Measurements from ENCODE around the gene OLIG3.

Gene OLIG3

DNA sequence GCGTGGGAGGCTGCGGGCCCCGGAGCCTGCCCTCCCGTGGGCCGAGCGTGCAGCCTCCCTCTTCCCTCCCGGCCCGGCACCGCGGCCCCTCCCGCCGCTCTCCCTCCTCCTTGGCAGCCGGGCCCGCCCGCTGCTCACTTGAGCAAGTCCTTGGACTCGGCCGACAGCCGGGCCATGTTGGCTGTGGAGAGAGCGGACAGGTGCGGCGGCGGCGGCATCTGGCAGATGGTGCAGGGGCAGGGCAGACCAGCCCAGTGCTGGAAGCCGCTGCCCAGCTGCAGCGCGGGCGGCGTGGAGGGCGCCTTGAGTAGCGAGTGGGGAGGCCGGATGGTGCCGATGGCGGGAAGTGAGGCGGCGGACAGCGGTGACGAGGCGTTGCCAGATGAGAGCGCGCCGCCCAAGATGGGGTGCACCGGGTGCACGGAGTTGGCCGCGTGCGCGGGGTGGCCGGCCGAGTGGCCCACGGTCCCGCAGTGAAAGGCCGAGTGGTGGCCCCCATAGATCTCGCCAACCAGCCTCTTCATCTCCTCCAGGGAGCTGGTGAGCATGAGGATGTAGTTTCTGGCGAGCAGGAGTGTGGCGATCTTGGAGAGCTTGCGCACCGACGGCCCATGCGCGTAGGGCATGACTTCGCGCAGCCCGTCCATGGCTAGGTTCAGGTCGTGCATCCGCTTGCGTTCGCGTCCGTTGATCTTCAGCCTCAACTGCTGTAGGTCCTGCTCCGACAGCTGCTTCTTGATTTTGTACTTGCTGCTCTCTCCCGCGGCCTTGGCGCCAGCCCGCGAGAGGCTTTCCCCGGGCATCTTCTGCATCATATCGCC is 766 bp downstream of the OLIG3 start:
- Histone ChIP-seq H3K27ac (ENCODE audit: low read length) (no peak overlapping the region), H3K4me1 (ENCODE audit: control insufficient read depth, low read depth, low read length) (peaks cover 48% of the 10 kb centered on the region), H3K27me3 (ENCODE audit: control insufficient read depth, insufficient read depth, low read length) (peaks cover 100% of the 10 kb centered on the region), H3K9ac (ENCODE audit: low read length) (peak overlapping the region; percentile 12), H3K4me3 (ENCODE audit: low read length) (peak overlapping the region; percentile 65), H3K9me3 (ENCODE audit: control insufficient read depth, low read depth, low read length) (no peaks in the 10 kb centered on the region), H3K36me3 (ENCODE audit: control insufficient read depth, low read depth, low read length) (no peaks in the 10 kb centered on the region)

DNA sequence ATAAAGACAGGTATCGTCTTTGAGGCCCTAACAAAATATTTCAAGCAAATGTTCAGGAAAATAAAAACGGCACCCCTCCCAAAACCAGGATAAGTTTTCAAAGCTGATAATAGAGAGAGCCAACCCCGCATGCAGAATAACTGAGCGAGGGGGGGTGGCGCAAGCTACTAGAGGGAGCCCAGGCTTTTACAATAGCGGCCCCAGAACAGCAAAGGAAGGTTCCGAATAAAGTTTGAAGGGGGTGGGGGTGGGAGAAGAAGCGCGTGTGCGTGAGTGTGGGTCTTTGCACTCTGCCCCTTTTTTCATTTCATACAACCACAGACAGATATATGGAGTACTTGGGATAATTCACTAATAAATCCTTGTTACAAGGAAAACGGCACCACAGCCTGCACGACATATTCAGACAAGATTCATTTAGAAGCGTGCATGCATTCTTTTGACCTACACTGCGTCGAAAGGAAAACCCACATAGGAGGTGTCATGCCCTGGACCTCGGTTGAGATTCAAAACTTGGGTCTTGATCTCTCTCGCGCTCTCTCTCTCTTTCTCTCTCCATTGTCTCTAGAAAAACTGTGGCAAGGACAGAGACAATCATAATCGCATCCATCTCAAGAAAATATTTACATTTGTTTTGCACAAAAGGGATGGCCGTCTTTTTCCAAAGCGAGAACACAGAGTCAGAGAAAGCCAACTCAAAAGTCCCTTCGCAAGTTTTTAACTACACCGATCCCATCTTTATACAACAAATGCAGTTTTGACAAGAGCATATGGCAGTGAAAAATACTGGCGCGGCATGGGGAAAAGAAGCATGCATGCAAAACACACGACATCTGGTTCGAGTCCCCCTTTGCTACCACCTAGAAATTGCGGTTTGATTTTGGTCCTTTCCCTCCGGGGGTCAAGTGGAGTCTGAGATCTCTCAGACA is 1.6 kb downstream of the OLIG3 start:
- peak overlapping the region; percentile 65 for H3K4me3 ChIP-seq (ENCODE audit: low read length)
- H3K27me3 ChIP-seq (ENCODE audit: control insufficient read depth, insufficient read depth, low read length): peaks cover 100% of the 10 kb centered on the region
- H3K9ac ChIP-seq (ENCODE audit: low read length): no peak overlapping the region
- no peaks in the 10 kb centered on the region for H3K36me3 ChIP-seq (ENCODE audit: control insufficient read depth, low read depth, low read length)
- no peaks in the 10 kb centered on the region for H3K9me3 ChIP-seq (ENCODE audit: control insufficient read depth, low read depth, low read length)
- no peak overlapping the region for H3K27ac ChIP-seq (ENCODE audit: low read length)
- H3K4me1 ChIP-seq (ENCODE audit: control insufficient read depth, low read depth, low read length): peaks cover 49% of the 10 kb centered on the region

DNA sequence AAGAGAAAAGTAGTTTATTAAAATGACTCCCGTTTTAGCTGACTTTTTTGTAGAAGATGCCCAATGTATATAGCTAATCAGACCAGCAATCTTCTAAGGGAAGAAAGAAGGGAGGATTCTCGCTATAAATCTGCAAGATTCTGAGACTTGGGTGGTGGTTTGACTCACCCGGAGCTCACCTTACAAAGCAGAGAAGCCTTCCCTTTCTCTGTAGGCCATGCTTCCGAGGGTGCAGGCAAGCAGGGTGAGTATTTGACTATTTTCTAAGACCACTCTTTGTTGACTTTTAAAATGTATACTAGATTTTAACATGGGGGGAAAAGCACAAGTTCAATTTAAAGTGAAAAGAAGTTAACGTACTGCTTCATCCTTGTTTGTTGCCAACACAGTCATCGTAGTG is 2.7 kb downstream of the OLIG3 start:
- Histone ChIP-seq H3K9ac (ENCODE audit: low read length) (no peak overlapping the region), H3K27ac (ENCODE audit: low read length) (no peak overlapping the region), H3K36me3 (ENCODE audit: control insufficient read depth, low read depth, low read length) (no peaks in the 10 kb centered on the region), H3K4me3 (ENCODE audit: low read length) (peak overlapping the region; percentile 19), H3K27me3 (ENCODE audit: control insufficient read depth, insufficient read depth, low read length) (peaks cover 100% of the 10 kb centered on the region), H3K9me3 (ENCODE audit: control insufficient read depth, low read depth, low read length) (no peaks in the 10 kb centered on the region), H3K4me1 (ENCODE audit: control insufficient read depth, low read depth, low read length) (peaks cover 56% of the 10 kb centered on the region)

DNA sequence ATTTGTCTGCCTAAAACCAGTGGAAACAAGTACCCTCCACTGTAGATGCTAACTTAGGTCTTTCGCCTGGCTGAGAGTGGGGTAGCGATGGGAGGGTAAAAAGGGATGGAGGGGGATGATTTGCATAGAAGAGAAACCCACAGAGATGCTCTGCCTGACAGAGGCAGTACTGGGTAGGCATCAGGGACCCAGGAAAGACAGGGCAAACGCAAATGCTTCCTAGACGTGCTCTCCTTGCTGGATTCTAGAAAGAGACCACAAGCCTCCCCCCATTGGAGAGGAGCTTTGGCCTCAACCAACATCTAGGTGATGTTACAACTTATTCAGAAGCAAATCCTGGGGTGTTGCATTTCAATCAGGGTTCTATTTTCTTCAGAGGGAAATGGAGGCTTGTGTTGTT is 3.2 kb downstream of the OLIG3 start:
- no peaks in the 10 kb centered on the region for H3K9me3 ChIP-seq (ENCODE audit: control insufficient read depth, low read depth, low read length)
- peak overlapping the region; percentile 19 for H3K4me3 ChIP-seq (ENCODE audit: low read length)
- H3K4me1 ChIP-seq (ENCODE audit: control insufficient read depth, low read depth, low read length): peaks cover 56% of the 10 kb centered on the region
- no peak overlapping the region for H3K9ac ChIP-seq (ENCODE audit: low read length)
- no peak overlapping the region for H3K27ac ChIP-seq (ENCODE audit: low read length)
- H3K36me3 ChIP-seq (ENCODE audit: control insufficient read depth, low read depth, low read length): no peaks in the 10 kb centered on the region
- H3K27me3 ChIP-seq (ENCODE audit: control insufficient read depth, insufficient read depth, low read length): peaks cover 100% of the 10 kb centered on the region

DNA sequence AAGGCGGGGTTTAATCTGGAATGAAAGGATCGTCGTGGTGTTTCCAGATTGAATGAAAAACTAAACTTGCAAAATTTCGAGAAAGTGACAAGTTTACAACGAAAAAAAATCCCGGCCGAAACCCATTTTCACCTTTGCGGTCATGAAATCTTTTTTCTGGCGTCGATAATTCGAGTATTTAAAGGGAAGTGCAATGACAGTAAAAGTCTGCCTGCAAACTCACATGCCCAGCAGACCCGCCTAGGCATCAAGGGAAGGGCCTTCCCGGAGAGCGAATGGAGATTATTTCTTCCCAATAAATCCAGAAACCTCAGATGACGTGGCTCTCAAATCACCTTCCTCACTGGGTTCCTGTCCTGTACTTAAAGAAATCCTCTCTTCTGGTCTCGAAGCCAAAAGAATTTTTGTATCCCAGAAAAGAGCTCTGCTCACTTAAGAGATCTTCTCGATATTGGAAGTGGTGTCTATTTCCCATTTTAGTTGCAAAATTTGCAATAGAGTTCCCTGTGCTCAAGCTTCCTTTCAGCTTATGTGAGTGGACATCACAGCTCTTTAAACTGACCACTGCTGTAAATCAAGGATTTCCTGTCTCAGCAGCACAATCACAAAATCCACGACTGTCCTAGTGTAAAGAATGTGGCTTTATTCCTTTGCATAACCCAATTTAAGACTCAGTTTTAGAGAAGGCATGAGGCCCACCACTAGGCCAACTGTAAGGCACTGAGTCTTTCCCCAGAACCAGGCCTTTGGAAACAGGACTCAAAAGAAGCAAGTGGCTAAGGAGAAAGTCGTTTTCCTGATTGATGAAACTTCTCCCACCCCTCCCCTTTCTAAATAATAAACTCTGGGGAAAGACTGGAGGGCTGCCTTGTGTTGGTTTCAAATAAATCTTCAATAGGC is 3.9 kb downstream of the OLIG3 start:
- Histone ChIP-seq H3K27ac (ENCODE audit: low read length) (no peak overlapping the region), H3K4me1 (ENCODE audit: control insufficient read depth, low read depth, low read length) (peaks cover 53% of the 10 kb centered on the region), H3K36me3 (ENCODE audit: control insufficient read depth, low read depth, low read length) (no peaks in the 10 kb centered on the region), H3K4me3 (ENCODE audit: low read length) (peak overlapping the region; percentile 64), H3K9ac (ENCODE audit: low read length) (no peak overlapping the region), H3K27me3 (ENCODE audit: control insufficient read depth, insufficient read depth, low read length) (peaks cover 100% of the 10 kb centered on the region), H3K9me3 (ENCODE audit: control insufficient read depth, low read depth, low read length) (no peaks in the 10 kb centered on the region)

DNA sequence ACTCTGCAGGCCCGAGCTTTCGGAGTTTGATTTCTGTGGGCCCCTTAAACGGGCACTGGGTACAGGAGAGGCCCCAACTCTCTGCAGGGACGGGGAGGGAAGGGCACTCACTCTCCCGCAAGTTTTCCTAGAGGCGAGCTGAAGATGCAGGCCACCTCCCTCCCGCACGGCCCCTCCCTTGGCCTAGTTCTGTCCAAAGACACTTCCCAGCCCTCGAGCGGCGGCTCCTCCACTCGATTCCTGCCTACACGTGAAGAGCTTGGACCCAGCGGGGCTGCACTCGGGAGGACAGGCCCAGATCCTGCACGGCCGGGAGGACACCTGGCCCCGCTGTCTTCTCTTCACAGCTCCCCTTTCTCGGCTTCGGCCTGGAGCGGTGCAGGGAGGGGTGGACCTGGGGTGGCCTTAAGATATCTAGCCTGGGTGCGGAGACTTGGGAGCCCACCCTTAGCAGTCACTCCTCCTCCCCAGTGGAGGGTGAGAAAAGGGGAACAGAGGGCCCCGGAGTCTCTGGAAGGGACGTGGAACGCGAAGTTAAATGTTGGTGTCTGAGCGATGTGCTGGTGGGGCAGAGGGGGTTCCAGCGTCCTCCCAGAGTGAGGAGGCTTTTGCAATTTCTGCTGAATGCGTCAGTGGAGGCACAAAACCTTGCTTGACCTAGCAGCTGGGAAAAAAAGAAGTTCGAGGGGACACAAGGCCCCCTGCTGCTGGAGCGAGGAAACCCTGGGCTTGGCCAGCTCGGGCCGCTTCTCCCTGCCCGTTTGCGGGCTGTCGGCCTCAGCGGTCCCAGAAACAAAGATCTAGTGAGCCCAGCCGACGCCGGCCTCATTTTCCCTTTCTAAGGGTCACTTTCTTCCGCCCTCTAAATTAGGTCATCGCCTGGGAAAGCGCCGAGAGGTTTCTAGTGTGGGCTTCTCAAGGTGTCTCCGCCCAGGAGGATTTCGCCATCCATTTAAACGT is 4.9 kb downstream of the OLIG3 start:
- Histone ChIP-seq H3K4me1 (ENCODE audit: control insufficient read depth, low read depth, low read length) (peaks cover 47% of the 10 kb centered on the region), H3K4me3 (ENCODE audit: low read length) (peak overlapping the region; percentile 64), H3K36me3 (ENCODE audit: control insufficient read depth, low read depth, low read length) (no peaks in the 10 kb centered on the region), H3K27me3 (ENCODE audit: control insufficient read depth, insufficient read depth, low read length) (peaks cover 100% of the 10 kb centered on the region), H3K9me3 (ENCODE audit: control insufficient read depth, low read depth, low read length) (no peaks in the 10 kb centered on the region), H3K9ac (ENCODE audit: low read length) (no peak overlapping the region), H3K27ac (ENCODE audit: low read length) (no peak overlapping the region)

DNA sequence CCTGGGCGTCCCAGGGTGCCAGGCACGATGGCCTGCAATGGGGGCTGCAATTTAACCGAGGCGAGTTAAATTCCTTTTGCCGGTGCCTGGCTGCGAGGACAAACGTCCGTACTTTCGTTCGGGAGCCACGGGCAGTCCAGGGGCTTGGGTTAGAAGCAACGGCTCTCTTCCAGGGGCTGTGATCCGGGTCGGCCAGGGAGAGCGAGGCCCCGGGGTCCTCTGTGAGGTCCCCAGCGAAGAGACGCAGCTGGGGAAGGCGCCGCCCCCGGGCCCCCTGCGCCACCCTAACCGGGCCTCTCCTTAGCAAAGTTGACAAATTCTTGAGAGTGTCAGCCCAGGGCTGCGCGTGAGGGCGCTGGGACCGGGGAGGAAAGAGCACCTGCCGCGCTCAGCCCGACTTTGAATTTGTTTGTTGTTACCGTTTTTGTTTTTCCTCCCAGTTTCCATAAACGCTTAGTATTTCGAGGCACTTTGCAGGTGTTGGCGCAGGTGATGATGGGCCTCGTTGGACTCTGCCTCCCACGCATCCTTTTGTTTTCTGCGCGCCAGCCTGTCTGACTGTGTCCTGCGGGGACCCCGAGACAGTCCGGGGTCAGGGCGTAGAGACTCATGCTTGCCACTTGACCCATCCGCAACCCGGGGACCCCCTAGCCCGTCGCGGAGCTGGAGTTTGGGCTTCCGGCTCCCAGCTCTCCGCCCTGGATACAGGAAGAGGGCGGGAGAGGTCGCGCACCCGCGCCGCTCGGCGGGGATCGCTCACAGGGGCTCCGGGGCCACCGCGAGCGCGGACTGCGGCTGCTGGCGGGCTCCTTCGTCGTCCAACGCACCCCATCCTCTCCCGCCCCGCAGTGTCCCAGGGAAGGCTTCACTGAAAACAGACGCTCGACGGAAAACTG is 5.8 kb downstream of the OLIG3 start:
- Histone ChIP-seq H3K27me3 (ENCODE audit: control insufficient read depth, insufficient read depth, low read length) (peaks cover 100% of the 10 kb centered on the region), H3K4me1 (ENCODE audit: control insufficient read depth, low read depth, low read length) (peaks cover 47% of the 10 kb centered on the region), H3K9me3 (ENCODE audit: control insufficient read depth, low read depth, low read length) (no peaks in the 10 kb centered on the region), H3K9ac (ENCODE audit: low read length) (no peak overlapping the region), H3K4me3 (ENCODE audit: low read length) (peak overlapping the region; percentile 64), H3K36me3 (ENCODE audit: control insufficient read depth, low read depth, low read length) (no peaks in the 10 kb centered on the region), H3K27ac (ENCODE audit: low read length) (no peak overlapping the region)

DNA sequence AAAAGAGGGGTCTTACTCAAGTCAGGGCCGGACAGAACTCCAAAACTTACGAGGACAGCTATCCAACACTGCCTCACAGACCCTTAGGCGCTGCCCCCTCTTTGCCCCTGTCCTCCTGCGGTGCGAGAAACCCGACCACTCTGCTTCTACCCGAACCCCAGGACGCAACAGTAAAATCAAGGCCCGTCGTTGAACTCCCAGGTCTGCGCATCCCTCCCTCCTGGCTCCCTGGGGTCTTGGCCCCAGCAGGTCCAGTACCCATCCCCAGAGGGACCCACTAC is 6.4 kb downstream of the OLIG3 start:
- Histone ChIP-seq H3K27ac (ENCODE audit: low read length) (no peak overlapping the region), H3K9ac (ENCODE audit: low read length) (peak overlapping the region; percentile 15), H3K36me3 (ENCODE audit: control insufficient read depth, low read depth, low read length) (no peaks in the 10 kb centered on the region), H3K4me3 (ENCODE audit: low read length) (peak overlapping the region; percentile 64), H3K27me3 (ENCODE audit: control insufficient read depth, insufficient read depth, low read length) (peaks cover 98% of the 10 kb centered on the region), H3K9me3 (ENCODE audit: control insufficient read depth, low read depth, low read length) (no peaks in the 10 kb centered on the region), H3K4me1 (ENCODE audit: control insufficient read depth, low read depth, low read length) (peaks cover 44% of the 10 kb centered on the region)

DNA sequence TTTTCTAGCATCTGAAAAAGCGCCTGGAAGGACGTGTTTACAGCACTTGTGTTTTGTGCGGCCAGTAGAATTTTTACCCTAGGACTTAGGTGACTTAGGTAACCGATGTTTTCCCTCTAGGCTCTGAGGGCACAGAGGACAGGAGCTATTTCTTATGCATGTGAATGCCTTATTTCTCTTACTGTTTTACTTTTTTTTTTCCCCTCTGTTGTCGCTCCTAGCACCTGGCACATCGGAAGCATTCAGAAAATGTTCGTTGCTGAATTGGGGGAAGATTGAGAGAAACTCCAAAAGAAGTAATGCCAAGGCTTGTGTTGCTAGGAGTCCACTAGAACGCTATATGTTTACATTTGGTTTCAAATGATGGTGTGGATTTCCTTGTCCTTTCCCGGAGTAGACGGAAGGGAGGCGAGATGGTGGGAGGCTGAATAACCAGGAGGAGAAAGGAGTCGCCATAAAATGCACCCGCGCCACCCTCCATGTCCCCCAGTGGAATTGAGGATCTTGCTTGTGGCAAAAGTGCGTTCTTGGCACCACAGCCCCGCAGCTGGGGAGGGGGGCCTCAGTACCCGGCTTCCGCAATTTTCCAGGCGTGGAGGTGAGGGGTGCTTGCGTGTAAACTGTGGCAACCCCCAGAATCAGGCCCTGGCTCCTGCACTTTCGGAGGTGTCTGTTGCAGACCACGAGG is 6.9 kb downstream of the OLIG3 start:
- H3K9ac ChIP-seq (ENCODE audit: low read length): peak overlapping the region; percentile 15
- H3K9me3 ChIP-seq (ENCODE audit: control insufficient read depth, low read depth, low read length): no peaks in the 10 kb centered on the region
- H3K27ac ChIP-seq (ENCODE audit: low read length): no peak overlapping the region
- peak overlapping the region; percentile 64 for H3K4me3 ChIP-seq (ENCODE audit: low read length)
- no peaks in the 10 kb centered on the region for H3K36me3 ChIP-seq (ENCODE audit: control insufficient read depth, low read depth, low read length)
- peaks cover 93% of the 10 kb centered on the region for H3K27me3 ChIP-seq (ENCODE audit: control insufficient read depth, insufficient read depth, low read length)
- peaks cover 39% of the 10 kb centered on the region for H3K4me1 ChIP-seq (ENCODE audit: control insufficient read depth, low read depth, low read length)

Data from iPS-18a (cell line).